GM21529 (cell line): ENCODE measurements around the gene ZNF675.
A peak's percentile ranks its signal among the peaks of the same experiment; 100 is the strongest.
"Not testable (repeated sequence)": the region's sequence is repeated elsewhere in the genome, so short reads cannot be mapped to it uniquely, and the experiment has no call there.

Source experiments
- ATAC-seq: cut with Tn5 transposase; IDR thresholded peaks from one replicate; pipeline ENCODE4 v1.9.1; 2021; ENCODE audit not compliant: unreplicated experiment

ZNF675 gene

DNA sequence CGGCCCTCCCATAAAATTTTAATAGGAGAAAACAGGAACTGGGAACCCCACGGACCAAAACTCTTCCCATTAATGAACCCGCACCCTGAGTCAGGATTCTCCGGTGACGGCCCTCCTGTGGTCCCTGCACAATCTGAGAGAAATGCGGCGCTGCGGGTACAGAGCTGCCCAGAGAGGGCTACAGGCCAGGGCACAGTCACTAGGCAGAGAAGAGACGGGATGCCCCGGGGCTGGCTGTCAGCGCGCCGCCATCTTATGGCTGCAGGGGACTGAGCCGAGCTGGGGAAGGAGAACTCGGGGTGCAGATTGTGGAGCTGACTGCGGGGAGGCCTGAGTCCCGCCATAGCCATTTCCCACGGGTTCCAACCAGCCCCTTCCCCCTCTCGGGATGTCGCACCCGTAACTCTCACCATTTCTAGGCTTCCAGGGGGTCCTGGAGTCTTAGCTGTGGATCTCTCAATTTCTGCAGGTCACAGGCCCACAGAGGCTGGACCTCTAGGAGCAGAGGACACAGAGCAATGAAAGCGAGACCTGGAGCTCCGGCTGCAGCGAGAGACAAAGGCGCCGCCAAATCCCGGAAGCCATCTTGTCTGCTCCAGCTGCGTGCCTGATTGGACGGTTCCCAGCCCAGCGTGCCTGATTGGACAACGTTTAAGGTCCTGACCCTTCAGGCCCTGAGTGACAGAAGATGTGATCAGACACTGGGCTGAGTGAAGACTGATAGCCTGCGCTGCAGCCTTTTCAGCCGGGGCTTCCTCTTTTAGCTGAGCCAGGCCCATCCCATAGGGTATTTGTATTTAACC is at the start of gene ZNF675:
Gene ZNF675 (minus strand): TSS at position 592 of the 803 bp plus-strand sequence. CDS start 179 bp downstream, at position 413.
- ATAC-seq, result peak; percentile 81

DNA sequence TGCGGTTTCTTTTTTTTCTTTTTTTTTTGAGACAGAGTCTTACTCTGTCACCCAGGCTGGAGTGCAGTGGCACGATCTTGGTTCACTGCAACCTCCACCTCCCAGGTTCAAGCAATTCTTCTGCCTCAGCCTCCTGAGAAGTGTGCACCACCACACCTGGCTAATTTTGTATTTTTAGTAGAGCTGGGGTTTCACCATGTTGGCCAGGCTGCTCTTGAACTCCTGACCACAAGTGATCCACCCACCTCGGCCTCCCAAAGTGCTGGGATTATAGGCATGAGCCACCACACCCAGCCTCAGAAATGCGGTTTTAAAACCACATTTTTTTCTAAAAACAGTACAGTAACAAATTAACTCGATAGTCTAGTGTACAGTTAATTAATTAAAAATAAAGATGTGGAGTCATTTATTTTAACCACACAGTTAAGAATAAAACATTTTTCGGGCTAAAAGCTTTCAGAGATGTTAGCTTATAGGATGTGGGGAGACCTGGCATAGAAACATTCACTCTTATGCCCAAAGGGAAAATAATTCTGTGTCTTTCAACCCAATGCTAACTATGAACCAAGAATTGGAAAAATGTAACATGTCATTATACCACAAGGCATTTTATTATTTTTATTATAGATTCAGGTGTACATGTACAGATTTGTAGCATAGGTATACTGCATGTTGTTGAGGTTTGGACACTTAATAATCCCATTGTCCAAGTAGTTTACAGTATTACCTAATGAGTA is 43.9 kb upstream of the ZNF675 start:
- ATAC-seq, result not testable (repeated sequence)

DNA sequence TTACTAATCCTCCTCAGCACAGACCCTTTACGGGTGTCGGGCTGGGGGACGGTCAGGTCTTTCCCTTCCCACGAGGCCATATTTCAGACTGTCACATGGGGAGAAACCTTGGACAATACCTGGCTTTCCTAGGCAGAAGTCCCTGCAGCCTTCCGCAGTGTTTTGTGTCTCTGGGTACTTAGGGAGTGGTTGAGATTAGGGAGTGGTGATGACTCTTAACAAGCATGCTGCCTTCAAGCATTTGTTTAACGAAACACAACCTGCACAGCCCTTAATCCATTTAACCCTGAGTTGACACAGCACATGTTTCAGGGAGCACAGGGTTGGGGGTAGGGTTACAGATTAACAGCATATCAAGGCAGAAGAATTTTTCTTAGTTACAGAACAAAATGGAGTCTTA is 37.1 kb upstream of the ZNF675 start:
- ATAC-seq, result not testable (repeated sequence)

DNA sequence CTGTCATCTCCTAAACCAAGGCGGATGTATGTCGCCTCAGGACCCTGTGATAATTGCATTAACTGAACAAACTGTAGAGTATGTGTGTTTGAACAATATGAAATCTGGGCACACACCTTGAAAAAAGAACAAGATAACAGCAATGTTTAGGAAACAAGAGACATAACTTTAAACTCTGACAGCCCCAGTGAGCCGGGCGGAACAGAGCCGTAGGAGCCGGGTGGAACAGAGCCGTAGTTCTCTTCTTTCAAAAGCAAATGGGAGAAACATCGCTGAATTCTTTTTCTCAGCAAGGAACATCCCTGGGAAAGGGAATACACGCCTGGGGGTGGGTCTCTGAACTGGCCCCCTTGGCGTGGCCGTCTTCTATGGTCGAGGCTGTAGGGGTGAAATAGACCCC is 31.8 kb upstream of the ZNF675 start:
- ATAC-seq, result no peak

DNA sequence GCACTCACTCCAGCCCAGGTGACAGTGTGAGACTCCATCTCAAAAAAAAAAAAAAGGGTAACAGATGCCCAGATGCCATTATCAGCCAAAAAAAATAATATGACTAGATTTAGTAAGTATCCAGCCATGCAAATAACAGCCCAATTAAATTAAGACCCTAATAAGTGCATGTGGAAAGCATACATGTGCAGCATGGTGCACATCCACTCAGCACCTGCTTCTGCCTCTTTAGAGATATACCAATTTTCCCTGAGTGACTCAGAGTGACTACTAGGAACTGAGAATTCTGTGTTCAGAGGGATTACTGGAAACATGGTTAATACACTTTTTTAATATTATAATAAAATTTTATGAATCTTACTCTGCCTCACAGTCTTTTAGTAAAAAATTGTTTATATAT is 29.8 kb upstream of the ZNF675 start:
- no peak for ATAC-seq

DNA sequence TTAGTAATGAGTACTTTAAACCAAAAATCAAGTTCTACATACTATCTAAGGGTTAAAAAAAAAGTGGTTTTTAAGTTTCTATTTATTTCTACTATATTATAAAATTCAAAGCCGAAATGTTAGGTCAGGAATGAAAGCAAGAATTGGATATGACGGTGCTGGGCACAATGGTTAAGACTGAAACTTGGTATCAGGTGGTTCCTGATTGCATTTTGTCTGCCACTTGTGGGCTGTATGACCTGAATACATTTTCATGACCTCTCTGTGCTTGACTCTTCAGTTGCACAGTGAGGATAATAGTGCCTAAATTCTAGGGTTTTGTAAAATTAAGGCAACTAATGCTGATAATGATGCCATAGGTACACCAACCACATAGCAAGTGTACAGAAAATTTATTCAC is 22.3 kb upstream of the ZNF675 start:
- no peak for ATAC-seq

DNA sequence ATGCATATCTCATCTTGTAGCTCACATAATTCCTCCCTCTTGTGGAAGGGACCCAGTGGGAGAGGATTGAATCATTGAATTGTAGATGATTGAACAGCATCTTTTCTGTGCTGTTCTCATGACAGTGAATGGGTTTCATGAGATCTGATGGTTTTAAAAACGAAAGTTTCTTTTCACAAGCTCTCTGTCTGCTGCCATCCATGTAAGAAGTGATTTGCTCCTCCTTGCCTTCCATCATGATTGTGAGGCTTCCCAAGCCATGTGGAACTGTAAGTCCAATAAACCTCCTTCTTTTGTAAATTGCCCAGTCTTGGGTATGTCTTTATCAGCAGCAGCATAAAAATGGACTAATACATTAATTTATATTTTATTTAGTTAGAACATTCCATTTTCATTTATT is 19.6 kb upstream of the ZNF675 start:
- no peak for ATAC-seq

DNA sequence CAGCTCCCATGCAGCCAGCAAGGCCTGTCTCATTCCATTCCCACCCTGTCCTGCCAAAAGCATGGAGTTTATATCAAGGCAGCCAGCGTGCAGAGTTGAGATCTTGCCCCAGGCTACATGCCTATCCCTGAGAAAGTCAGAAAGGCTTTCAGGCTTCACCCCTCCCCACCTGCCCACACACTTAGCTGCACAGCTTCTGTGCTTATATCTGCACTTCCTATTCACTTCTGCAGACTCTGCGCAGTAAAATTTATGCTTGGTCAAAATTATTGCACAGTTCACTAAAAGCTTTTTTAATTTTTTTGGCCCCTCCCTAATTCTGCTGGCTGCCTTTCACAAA is 12.5 kb upstream of the ZNF675 start:
- no peak for ATAC-seq

DNA sequence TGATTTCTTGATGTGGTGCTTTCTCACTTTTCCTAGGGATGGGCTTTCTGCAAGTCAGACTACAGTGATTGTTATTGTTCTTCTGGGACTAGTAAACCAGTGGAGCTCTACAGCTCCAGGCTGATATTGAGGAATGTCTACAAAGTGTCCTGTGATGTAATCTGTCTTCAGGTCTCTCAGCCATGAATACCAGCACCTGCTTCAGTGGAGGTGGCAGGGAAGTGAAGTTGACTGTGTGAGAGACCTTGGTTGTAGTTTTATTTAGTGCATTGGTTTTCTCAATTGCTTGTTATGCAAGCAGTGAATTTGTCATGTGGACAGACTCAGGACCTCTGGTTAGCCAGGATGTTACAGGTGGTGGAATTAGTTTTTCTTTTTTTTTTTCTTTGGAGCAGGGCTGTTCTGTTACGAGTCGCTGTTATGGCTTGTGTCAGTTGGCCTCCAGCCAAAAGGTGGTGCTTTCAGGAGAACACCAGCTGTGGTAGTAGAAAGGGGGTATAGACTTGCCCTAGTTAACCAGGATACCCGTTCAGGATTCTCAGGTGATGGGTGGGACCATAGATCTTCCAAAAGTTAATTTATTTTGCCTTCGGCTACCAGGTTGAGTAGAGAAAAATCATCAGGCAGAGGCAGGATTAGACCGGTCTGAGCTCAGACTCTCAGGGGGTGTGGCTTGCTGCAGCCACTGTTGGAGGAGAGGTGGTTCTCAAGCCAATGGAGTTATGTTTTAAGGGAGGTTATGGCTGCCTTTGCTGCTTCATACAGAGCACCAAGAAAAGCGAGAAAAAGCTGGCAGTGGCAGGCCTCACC is 11.9 kb upstream of the ZNF675 start:
- no peak for ATAC-seq

DNA sequence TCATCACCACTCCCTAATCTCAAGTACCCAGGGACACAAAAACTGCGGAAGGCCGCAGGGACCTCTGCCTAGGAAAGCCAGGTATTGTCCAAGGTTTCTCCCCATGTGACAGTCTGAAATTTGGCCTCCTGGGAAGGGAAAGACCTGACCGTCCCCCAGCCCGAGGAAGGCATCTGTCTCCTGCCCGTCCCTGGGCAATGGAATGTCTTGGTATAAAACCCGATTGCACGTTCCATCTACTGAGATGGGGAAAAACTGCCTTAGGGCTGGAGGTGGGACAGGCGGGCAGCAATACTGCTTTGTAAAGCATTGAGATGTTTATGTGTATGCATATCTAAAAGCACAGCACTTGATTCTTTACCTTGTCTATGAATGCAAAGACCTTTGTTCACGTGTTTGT is 5.9 kb upstream of the ZNF675 start:
- not testable (repeated sequence) for ATAC-seq

DNA sequence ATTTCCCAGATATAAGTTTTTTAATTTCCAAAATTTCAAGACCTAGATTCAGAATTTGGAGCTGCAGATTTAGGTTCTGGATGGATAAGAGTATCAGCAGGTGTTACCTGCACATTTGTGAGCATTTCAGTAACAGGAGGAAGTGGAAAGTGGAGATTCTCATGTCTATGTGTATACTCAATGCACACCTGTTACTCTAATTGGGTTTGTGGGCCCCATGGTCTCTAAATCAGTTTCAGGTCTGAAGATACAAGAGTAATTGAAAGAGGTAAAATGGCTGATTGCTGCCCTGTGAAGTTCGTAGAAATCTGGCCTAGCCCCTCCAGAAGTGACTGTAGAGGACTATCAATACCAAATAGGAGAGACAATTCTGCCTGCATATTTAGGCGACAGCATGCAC is 13.9 kb downstream of the ZNF675 start:
- no peak for ATAC-seq

DNA sequence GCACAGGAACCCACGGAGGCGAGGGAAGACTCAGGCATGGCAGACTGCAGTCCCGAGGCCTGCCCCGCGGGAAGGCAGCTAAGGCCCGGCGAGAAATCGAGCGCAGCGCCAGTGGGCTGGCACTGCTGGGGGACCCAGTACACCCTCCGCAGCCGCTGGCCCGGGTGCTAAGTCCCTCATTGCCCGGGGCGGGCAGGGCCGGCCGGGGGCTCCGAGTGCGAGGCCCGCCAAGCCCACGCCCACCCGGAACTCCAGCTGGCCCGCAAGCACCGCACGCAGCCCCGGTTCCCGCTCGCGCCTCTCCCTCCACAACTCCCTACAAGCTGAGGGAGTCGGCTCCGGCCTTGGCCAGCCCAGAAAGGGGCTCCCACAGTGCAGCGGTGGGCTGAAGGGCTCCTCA is 18.4 kb downstream of the ZNF675 start:
- ATAC-seq, result not testable (repeated sequence)

DNA sequence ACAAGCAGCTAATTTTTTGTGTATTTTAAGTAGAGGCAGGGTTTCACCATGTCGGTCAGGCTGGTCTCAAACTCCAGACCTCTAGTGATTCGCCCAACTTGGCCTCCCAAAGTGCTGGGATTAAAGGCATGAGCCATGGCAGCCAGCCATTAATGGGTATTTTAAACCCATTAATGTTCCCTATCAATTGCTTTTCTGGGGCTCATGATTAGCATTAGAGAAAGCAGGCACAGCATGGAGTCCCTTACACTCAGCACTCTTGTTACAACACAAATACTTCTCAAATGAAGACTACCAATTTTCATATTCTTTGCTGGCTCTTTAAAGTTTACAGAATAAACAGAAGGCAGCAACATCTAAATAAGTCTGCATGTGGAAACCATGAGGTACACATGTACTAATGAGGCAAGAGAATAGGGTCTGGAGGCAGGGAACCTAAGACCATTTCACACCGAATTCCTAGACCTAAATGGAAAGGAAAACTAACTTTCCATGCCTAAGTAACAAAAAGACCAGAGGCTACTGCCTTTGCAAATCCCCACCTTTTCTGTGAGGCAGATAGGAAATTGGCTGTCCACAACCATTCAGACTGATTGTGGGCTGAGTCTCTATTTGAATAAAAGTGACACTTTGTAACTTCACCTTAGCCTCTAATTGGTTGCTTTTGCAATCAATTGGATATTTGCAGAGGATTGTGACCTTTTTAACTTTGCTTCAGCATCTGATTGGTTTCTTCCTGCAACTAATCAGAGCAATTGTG is 21.2 kb downstream of the ZNF675 start:
- no peak for ATAC-seq

DNA sequence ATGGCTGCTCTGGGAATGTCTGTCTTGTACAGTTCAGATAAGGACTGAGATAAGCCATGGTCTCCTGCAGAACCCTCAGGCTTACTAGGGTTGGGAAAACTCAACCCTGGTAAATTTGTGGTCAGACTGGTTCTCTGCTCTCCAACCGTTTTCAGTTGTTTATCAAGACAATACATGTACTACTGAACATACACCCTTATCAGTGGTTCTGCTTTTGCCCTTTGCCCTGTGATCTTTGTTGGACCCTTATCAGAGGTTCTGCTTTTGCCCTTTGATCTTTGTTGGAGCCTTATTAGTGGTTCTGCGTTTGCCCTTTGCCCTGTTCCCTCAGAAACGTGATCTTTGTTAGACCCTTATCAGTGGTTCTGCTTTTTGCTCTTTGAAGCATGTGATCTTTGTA is 37.2 kb downstream of the ZNF675 start:
- not testable (repeated sequence) for ATAC-seq
